NB4 (cell line): ENCODE measurements around the gene RAPGEF5.

Experiments
- DNase-seq: peaks from one replicate; pipeline ENCODE4 v3.0.0; 2010; ENCODE audit warnings: low read depth
- H3K4me3 ChIP-seq: one replicate; pipeline ENCODE4 v1.5.1; 2011; ENCODE audit warnings: mild to moderate bottlenecking, low read depth, low read length, moderate library complexity
- CTCF ChIP-seq: IDR thresholded peaks from one replicate; pipeline ENCODE4 v1.5.1; 2012; ENCODE audit warnings: low read depth, low read length
- MAX ChIP-seq: IDR thresholded peaks from 2 replicates; pipeline ENCODE4 v1.6.1; 2011; ENCODE audit warnings: low read depth, low read length
- MYC ChIP-seq: IDR thresholded peaks from 2 replicates; pipeline ENCODE4 v1.6.1; 2011; ENCODE audit warnings: low read depth, low read length
- POLR2A ChIP-seq: IDR thresholded peaks from 2 replicates; pipeline ENCODE4 v1.6.1; 2011; ENCODE audit warnings: mild to moderate bottlenecking; ENCODE audit not compliant: insufficient read length; ENCODE audit errors: extremely low read depth

Gene RAPGEF5

GRCh38 chr7:22075561-22075960 lies 281.4 kb downstream of the RAPGEF5 start:
- TF ChIP-seq POLR2A (no peak), MYC (no peak), MAX (no peak), CTCF (no peak)
- DNase-seq = no peak
- H3K4me3 ChIP-seq = no peak overlapping the region

GRCh38 chr7:22074897-22075296 lies 282.1 kb downstream of the RAPGEF5 start:
- no peak for TF ChIP-seq CTCF
- TF ChIP-seq POLR2A = no peak
- no peak for TF ChIP-seq MYC
- TF ChIP-seq MAX = no peak
- H3K4me3 ChIP-seq = no peak overlapping the region
- DNase-seq = no peak
